Gastroesophageal sphincter (tissue), 3 donors: ENCODE data around the gene MEGF11.

ENCODE experiments used
- EP300 ChIP-seq: sonication (generic); formaldehyde crosslinking; IDR thresholded peaks from one replicate; pipeline ENCODE4 v1.6.1; 2017; ENCODE audit warnings: antibody characterized with exemption, mild to moderate bottlenecking
- POLR2A ChIP-seq, 2 donors: fragments of 450-650 bp; IDR thresholded peaks; one replicate each; pipeline ENCODE4 v1.6.1; 2017; ENCODE audit warnings: antibody characterized with exemption in 2 of 2, mild to moderate bottlenecking in 2 of 2, moderate library complexity in 1 of 2
- POLR2AphosphoS5 ChIP-seq: sonication (generic); formaldehyde crosslinking; IDR thresholded peaks from one replicate; pipeline ENCODE4 v1.6.1; 2017; ENCODE audit warnings: antibody characterized with exemption
- TF ChIP-seq, protein P1 (sequence below), 4 experiments: fragments of 200-600 bp in 2 of 4; fragments of 450-650 bp in 2 of 4; sonication (generic) in 1 of 4; IDR thresholded peaks; one replicate each; pipeline ENCODE4 v1.5.1; 2017 to 2019; ENCODE audit warnings: antibody characterized with exemption in 4 of 4, mild to moderate bottlenecking in 2 of 4, moderate library complexity in 2 of 4

DNA sequence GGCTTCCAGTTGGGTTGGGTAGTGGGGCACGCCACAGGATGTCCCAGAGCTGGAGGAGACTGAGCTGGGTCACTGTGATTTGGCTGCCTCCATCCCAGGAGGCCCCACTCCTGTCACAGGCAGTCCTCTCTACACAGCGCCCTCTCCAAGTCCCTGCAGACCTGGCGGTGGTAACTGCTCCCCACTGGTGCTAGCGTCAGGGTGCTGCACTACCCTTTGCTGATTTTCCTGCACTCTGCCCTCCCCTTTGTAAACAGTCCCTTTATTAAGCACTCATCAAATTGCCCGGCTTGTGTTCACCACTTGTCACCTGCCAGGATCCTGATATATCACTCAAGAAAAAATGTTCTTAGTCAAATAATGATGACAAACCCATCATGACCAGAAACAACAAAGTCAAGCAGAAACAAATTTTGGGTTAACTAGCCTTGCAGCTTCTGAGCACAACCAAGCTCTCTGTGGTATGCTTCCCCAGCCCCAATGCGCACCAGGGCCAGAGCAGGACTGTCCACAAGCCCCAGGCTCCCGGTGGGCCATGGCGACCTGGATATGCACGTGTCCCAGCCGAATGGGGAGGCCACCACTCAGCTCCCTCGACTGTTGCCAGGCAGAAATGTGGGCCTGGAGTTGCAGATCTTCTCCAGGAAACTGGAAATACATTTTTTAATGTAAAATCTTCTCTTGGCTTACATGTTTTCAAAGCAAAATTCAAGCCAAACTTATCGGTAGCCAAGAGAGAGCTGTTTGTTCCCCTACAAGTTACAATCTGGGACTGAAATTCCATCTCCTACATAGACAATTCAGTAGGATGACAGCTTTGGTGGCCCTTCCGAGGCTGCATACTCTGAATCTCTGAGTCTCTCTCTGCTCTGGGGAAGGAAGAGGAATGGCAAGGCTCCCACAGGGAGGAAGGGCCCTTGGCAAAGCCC is 24.5 kb downstream of the MEGF11 start:
- TF ChIP-seq, protein P1, sequence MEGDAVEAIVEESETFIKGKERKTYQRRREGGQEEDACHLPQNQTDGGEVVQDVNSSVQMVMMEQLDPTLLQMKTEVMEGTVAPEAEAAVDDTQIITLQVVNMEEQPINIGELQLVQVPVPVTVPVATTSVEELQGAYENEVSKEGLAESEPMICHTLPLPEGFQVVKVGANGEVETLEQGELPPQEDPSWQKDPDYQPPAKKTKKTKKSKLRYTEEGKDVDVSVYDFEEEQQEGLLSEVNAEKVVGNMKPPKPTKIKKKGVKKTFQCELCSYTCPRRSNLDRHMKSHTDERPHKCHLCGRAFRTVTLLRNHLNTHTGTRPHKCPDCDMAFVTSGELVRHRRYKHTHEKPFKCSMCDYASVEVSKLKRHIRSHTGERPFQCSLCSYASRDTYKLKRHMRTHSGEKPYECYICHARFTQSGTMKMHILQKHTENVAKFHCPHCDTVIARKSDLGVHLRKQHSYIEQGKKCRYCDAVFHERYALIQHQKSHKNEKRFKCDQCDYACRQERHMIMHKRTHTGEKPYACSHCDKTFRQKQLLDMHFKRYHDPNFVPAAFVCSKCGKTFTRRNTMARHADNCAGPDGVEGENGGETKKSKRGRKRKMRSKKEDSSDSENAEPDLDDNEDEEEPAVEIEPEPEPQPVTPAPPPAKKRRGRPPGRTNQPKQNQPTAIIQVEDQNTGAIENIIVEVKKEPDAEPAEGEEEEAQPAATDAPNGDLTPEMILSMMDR (IDR thresholded peaks at IDR 0.05) = no peak
- no peak for TF ChIP-seq POLR2A (IDR thresholded peaks at IDR 0.05)
- no peak for TF ChIP-seq POLR2AphosphoS5
- no peak for TF ChIP-seq EP300
